Tibial nerve (tissue), 4 donors: ENCODE data around the gene STEAP1B. TPM values are rescaled to one million over a fixed set of nuclear protein-coding genes. Genes with fewer than 3 reads are reported as not detected.
A peak's percentile ranks its signal among the peaks of the same experiment; 100 is the strongest.
"Not testable (repeated sequence)": the region's sequence is repeated elsewhere in the genome, so short reads cannot be mapped to it uniquely, and the experiment has no call there.

Experiments
- DNase-seq, 2 donors: peaks; one replicate each; pipeline ENCODE4 v3.0.0-alpha.2; 2019; ENCODE audit warnings: low spot score in 2 of 2
- H3K27ac ChIP-seq, 4 donors: fragments of 200-600 bp; sonication (generic) in 3 of 4; one replicate each; pipeline ENCODE4 v1.5.1; 2017 to 2019; ENCODE audit warnings: mild to moderate bottlenecking in 1 of 4
- H3K27me3 ChIP-seq, 2 donors: fragments of 200-600 bp; sonication (generic) in 1 of 2; one replicate each; pipeline versions ENCODE4 v1.5.1 to v1.6.0; 2017 to 2019
- H3K36me3 ChIP-seq, 3 donors: fragments of 200-600 bp; sonication (generic); one replicate each; pipeline ENCODE4 v1.5.1; 2018 to 2019
- H3K4me1 ChIP-seq, 4 donors: fragments of 200-600 bp; sonication (generic) in 3 of 4; one replicate each; pipeline ENCODE4 v1.5.1; 2017 to 2019
- H3K4me3 ChIP-seq, 4 donors: fragments of 200-600 bp; sonication (generic) in 3 of 4; one replicate each; pipeline ENCODE4 v1.5.1; 2017 to 2019; ENCODE audit warnings: mild to moderate bottlenecking in 1 of 4, moderate library complexity in 1 of 4
- H3K9me3 ChIP-seq, 4 donors: fragments of 200-600 bp; sonication (generic) in 3 of 4; one replicate each; pipeline ENCODE4 v1.5.1; 2017 to 2019
- EP300 ChIP-seq, 2 donors: sonication (generic); formaldehyde crosslinking; IDR thresholded peaks; one replicate each; pipeline ENCODE4 v1.6.1; 2017; ENCODE audit warnings: antibody characterized with exemption in 2 of 2, mild to moderate bottlenecking in 1 of 2
- POLR2A ChIP-seq, 2 donors: fragments of 450-650 bp; IDR thresholded peaks; one replicate each; pipeline ENCODE4 v1.6.1; 2017; ENCODE audit warnings: antibody characterized with exemption in 2 of 2, mild to moderate bottlenecking in 2 of 2, moderate library complexity in 2 of 2
- WGBS, 2 donors: methylation state at CpG; one replicate each; pipeline ENCODE4 v1.1.5; 2018; 5-methylcytosine and 5-hydroxymethylcytosine counted together
- total RNA-seq, 4 donors: library from RNA; depleted of rRNA; stranded (reverse); fragments of >200 nt; gene quantifications; one replicate each; pipeline ENCODE4 v1.1.0, GENCODE V29; 2016
- TF ChIP-seq, protein P1 (sequence below), 5 experiments: fragments of 200-600 bp in 3 of 5; fragments of 450-650 bp in 2 of 5; sonication (generic) in 3 of 5; IDR thresholded peaks; one replicate each; pipeline ENCODE4 v1.5.1; 2016 to 2019; ENCODE audit warnings: antibody characterized with exemption in 5 of 5, mild to moderate bottlenecking in 3 of 5, moderate library complexity in 2 of 5

The STEAP1B gene
- total RNA-seq: 10 to 100 TPM in 2 of 4 donors, 1 to 10 TPM in 2; 4.2 to 20.5 (median 14.0) TPM

DNA sequence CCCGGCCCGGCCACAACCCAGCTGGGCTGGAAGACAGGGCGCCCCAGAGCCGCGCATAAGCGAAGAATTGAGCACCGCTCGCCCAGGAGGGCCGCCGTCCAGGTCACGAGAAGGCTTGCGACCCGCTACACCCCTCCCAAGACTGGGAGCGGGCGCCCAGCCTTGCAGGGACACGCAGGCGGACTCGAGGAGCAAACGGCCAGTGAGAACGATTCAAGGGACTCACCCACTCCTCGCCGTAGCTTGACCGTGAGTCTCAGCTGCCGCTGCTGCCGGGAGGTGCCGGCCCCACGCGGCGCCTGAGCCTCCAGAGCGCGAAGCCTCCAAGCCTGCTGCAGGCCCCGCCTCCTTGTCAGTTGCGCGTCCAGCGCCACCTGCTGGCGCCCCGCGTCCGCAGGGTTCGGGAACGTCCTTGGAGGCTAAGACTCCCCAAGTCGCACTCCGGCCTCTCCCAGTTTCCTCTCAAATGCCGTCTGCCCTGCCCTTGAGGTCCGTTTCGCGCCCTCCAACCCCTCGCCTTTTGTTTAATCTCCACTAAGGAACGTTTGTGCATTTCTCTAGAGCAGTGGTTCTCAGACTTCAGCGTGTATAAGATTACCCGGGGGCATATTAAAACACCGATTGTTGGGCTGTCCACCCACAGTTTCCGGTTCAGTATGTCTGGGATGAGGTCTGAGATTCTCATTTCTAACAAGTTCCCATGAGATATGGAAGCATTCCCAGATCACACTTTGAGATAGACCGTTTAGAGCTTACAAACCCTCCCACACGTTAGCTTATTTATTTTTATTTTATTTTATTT, at the start of gene STEAP1B:
Gene STEAP1B, minus strand, starts transcription at position 301 of the 802 bp plus-strand sequence. CDS start 5,333 bp downstream, outside the sequence.
- H3K27me3 ChIP-seq, H3K36me3 ChIP-seq, H3K9me3 ChIP-seq, H3K4me1 ChIP-seq: not testable (repeated sequence)
- WGBS, 2 donors: 4 to 5% methylated on average over 34 to 49 of the region's 55 CpGs
- Histone ChIP-seq H3K4me3 (peak within 1 kb of the TSS; percentile 23 to 50 (median 39)), H3K27ac (peak within 1 kb of the TSS in 2 of 4 donors; percentile 32 to 61)
- DNase-seq: peak; percentile 79 to 84
- TF ChIP-seq, protein P1, sequence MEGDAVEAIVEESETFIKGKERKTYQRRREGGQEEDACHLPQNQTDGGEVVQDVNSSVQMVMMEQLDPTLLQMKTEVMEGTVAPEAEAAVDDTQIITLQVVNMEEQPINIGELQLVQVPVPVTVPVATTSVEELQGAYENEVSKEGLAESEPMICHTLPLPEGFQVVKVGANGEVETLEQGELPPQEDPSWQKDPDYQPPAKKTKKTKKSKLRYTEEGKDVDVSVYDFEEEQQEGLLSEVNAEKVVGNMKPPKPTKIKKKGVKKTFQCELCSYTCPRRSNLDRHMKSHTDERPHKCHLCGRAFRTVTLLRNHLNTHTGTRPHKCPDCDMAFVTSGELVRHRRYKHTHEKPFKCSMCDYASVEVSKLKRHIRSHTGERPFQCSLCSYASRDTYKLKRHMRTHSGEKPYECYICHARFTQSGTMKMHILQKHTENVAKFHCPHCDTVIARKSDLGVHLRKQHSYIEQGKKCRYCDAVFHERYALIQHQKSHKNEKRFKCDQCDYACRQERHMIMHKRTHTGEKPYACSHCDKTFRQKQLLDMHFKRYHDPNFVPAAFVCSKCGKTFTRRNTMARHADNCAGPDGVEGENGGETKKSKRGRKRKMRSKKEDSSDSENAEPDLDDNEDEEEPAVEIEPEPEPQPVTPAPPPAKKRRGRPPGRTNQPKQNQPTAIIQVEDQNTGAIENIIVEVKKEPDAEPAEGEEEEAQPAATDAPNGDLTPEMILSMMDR (IDR thresholded peaks at IDR 0.05): peak; percentile 79 to 91 (median 83)
- TF ChIP-seq EP300 (IDR thresholded peaks at IDR 0.05) (peak in 1 of 2 donors; percentile 63), POLR2A (IDR thresholded peaks at IDR 0.05) (peak in 1 of 2 donors; percentile 43)

DNA sequence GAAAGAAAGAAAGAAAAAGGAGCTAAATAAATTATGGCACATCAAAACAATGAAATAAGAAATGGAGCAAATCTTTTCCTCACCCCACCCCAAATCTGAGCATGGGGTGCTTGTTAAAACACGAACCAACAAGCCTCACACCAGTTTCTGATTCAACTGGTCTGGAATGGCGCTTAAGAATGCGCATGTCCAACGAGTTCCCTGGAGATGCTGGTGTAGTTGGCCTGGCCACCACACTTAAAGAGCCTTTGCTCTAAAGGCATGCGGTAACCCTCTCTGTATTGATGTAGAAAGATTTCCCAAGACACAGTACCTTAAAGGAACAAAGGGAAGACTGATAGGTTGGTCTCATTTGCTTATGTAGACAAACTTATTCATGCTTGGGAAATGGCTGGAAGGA, 49.1 kb upstream of the STEAP1B start:
- no peaks in the 10 kb centered on the region for H3K36me3 ChIP-seq
- H3K27ac ChIP-seq: no peak overlapping the region
- no peaks in the 10 kb centered on the region for H3K9me3 ChIP-seq
- no peak overlapping the region for H3K4me3 ChIP-seq
- H3K27me3 ChIP-seq: peaks cover 0 to 79% of the 10 kb centered on the region in 2 donors
- peaks cover 0 to 12% (median 6%) of the 10 kb centered on the region in 4 donors for H3K4me1 ChIP-seq
- WGBS, 2 donors: 90 to 96% methylated on average over 5 of the region's 5 CpGs
- TF ChIP-seq EP300 (IDR thresholded peaks at IDR 0.05): no peak
- TF ChIP-seq POLR2A (IDR thresholded peaks at IDR 0.05): no peak
- TF ChIP-seq, protein P1 (IDR thresholded peaks at IDR 0.05): no peak
- DNase-seq: no peak

DNA sequence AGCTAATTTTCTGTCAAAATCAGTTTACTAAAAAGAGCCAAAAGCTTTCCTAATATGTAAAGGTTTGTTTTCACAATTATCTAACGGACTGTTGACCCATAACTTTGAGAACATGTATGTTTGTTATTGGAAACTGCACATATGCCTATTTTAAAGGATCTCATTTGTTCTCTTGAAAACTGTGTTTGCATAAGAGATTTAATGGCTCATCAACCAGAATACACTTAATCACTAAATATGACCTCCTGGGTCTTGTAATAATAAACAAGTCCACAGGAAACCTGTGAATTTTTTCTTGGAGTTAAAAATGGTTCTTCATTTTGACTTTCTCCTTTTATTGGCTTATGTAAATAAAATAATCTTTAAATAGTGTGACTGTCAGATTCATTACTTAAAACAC, 48.3 kb upstream of the STEAP1B start:
- TF ChIP-seq, protein P1 (IDR thresholded peaks at IDR 0.05): no peak
- no peak for TF ChIP-seq EP300 (IDR thresholded peaks at IDR 0.05)
- no peak for TF ChIP-seq POLR2A (IDR thresholded peaks at IDR 0.05)
- Histone ChIP-seq H3K36me3 (no peaks in the 10 kb centered on the region), H3K4me3 (no peak overlapping the region), H3K27me3 (peaks cover 0 to 79% of the 10 kb centered on the region in 2 donors), H3K4me1 (peaks cover 0 to 12% (median 6%) of the 10 kb centered on the region in 4 donors), H3K9me3 (no peaks in the 10 kb centered on the region), H3K27ac (no peak overlapping the region)
- no peak for DNase-seq
- 63 to 76% methylated on average over 1 of the region's 1 CpG for WGBS, 2 donors

DNA sequence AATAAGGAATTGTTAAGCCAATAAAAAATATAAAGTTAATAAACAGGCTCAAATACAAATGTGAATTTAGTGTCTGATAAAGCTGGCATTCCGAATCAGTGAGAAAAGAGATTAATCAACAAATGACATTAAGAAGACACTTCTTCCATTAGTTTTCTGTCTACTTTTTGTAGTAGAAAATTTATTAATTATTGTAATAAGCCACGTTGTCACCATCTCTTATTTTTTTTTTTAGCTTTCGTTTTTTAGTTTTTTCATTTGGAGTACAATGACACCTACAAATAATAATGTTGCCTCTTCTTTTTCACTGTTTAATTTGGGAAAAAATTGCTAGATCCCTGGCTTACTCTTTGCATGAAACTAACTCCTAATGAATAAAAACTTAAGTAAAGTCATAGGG, 46.8 kb upstream of the STEAP1B start:
- no peak for TF ChIP-seq POLR2A (IDR thresholded peaks at IDR 0.05)
- TF ChIP-seq, protein P1 (IDR thresholded peaks at IDR 0.05): no peak
- no peak for TF ChIP-seq EP300 (IDR thresholded peaks at IDR 0.05)
- no peaks in the 10 kb centered on the region for H3K9me3 ChIP-seq
- 79 to 83% methylated on average over 3 of the region's 3 CpGs for WGBS, 2 donors

DNA sequence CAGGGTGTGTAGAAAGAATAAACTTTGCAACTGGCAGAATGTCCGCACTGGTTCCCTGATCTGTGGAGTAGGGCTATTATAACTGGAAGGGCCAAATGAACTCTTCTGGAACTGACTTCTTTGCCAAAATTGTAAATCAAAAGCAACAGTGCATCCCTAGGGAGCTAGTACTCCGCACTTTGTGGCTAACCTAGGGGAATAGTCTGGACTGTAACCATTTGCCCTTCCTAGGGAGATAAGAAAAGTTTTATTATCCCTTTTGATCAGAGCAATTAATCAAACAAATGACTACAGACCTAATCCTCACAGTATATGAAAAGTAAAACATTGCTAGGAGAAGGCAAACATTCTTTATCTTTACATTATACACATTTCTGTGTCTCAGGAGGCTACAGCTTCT, 45.5 kb upstream of the STEAP1B start:
- H3K4me3 ChIP-seq: no peak overlapping the region
- peaks cover 0 to 12% (median 6%) of the 10 kb centered on the region in 4 donors for H3K4me1 ChIP-seq
- no peak for DNase-seq
- TF ChIP-seq EP300 (IDR thresholded peaks at IDR 0.05) (no peak), POLR2A (IDR thresholded peaks at IDR 0.05) (no peak)
- TF ChIP-seq, protein P1 (IDR thresholded peaks at IDR 0.05): no peak
- no peaks in the 10 kb centered on the region for H3K36me3 ChIP-seq
- no peaks in the 10 kb centered on the region for H3K9me3 ChIP-seq
- WGBS, 2 donors: 58 to 63% methylated on average over 2 of the region's 2 CpGs
- H3K27me3 ChIP-seq: peaks cover 0 to 62% of the 10 kb centered on the region in 2 donors
- H3K27ac ChIP-seq: no peak overlapping the region

More for the DNA sequence above, 46.8 kb upstream of the STEAP1B start:
- no peak overlapping the region for H3K4me3 ChIP-seq
- no peaks in the 10 kb centered on the region for H3K36me3 ChIP-seq
- H3K27me3 ChIP-seq: peaks cover 0 to 75% of the 10 kb centered on the region in 2 donors
- H3K4me1 ChIP-seq: peaks cover 0 to 12% (median 6%) of the 10 kb centered on the region in 4 donors
- no peak overlapping the region for H3K27ac ChIP-seq
- no peak for DNase-seq
